ENCODE results near the gene ITM2C.
A peak's percentile ranks its signal among the peaks of the same experiment; 100 is the strongest.

ITM2C gene

DNA sequence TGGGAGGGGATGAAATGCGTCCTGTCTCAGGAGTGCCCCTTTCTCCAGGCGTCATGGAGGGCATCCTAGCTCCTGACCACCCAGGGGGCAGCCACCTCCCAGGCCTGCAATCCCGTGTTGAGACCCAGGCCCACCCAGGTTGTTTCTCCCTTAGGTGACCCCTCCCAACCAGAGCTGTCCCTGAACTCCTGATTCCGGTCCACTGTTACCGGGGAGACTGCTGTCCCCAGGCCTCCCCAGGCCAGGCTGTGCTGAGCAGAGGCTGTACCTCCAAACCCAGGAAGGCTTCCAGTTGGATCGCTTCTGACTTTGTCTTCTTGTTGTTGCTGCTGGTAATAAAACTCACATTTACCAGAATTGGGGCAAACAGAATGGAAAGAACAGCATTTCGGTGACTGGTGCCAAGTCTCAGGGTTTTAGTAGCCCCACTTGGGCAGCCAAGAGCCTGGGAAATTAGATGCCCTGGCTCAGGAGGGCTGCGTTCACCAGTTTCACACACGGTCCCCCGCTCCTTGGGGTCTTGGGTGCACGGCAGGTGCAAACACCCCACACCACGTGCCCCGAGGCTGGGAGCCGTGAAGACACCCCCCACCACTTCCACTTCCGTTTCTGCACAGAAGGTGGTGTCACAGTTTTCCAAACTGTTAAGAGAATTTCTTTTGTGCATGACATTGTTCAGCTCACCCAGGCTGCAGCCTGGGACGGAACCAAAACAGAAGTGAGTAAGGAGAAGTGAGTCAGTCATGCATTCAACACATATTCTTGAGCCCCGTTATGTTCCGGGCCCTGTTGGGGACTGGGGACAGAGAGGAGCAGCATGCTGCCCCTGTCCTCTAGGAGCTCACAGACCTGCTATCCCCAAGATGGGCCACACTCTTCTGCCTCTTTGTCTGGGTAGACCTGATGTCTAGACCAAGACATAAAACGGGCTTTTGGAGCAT, 29.4 kb downstream of the ITM2C start:
- no peak for DNase-seq

DNA sequence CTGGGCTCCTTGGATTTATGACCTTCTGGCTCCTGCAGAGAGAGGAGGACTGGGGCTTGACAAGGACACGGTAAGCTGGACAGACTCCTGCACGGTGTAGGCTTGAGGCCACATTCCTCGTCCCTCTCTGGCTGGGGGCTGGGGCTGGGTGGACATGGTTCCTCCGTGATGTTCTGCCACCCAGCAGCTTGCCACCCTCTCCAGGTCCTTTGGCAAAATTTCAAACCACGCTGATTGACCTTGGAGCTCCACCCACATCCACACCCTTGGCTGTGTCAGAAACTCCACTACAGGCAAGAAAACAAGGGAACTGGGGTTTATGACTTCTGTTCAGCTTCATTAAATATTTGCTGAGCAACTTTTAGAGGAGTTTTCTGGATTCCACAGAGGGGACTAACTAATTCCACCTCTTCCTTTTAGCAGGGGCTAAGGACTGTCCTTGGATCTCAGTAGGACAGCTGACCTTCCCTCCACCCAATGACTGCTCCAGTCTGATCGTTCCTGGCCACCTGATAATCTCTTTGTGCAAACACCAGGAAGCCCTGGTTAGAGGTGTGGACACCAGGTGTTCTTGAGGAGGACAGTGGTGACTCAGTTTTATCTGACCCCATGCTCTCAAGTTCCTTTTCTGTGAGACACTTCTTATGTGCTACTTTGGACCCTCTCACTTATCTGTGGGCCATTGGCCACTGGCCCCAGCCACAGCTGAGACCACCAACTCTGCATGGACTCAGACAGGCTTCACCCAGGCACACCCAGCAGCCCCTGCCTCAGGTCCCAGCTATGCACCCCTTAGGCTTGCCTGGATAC, 31.0 kb downstream of the ITM2C start:
- DNase-seq: no peak

DNA sequence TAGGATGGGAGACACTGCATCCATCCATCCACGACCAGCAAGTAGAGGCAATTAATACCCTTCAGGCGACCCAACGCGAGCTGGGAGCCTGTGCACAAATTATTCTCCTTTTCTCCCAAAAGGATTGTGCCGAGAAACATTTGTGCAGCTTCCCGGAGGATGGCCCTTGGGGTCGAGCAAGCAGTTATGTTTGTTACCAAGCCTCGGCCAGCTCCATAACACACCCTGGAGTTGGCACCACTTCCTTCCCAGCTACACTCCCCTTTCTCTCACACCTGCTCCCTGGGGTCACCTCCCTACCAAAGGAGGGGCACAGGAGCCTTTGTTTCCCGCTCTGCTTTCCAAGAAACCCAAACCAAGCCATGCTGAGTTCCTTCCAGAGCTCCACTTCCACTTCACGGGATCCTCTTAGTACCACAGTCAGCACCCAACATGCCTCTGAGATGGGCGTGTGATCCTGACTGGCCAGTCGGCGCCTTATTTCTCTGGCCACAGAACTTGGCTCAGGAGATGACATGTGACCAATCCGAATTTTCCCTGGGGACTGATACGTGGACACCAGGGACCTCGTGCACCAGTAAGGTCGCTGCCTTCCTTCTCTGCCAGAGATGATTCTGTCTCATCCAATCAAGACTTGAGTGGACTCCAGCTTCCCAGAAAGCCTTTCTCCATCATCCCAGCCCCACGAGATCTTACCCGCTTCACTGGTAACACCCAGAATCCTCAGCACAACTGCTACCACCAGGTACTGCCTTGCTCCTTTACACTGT, 31.8 kb downstream of the ITM2C start:
- DNase-seq: no peak

DNA sequence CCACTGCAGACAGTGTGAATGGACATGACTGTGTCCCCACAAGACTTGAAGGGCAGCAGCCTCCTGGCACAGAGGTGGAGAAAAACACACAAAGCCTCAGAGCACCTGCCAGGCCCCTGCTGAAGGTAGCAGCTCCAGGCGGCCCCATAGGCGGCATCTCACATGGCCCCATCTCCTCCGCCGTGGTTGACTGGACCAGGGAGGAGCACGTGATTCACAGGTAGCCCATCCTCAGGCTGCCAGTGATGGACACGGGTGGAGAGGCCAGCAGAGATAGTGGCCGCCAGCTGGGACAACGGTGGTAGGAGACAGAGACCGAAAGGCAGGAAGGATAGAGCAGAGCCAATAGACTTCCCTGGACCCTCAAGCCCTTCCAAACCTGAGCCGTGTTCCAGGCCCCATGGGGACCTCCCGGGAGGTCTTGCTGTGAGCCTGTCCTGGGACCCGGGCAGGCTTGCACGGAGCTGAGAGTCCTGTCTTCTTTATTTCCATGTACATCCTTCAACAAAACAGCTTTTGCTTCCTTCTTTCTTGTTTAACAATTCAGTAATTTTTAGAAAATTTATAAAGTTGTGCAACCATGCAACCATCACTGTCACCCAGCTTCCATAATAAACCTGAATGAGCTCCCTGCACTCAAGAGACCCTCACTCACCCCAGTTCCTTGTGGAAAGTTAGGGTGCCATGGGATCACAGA, 33.4 kb downstream of the ITM2C start:
- DNase-seq: no peak

DNA sequence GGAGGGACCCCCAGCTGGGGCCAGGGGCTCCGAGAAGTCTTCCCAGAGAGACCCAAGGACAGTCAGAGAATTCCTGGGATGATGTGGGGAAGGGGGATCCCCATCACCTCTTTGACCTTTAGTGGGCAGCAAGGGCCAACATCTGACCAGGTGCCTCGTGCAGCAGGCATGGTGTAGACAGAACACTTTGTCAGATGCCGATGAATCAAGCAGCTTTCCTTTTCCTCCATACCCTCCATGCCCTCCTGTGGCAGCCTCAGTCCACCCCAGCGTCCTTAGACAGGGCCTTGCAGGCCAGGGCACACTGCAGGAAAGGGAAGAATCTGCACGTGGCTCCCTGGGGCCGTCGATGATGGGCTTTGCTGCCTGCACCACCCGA, 34.0 kb downstream of the ITM2C start:
- no peak for DNase-seq

DNA sequence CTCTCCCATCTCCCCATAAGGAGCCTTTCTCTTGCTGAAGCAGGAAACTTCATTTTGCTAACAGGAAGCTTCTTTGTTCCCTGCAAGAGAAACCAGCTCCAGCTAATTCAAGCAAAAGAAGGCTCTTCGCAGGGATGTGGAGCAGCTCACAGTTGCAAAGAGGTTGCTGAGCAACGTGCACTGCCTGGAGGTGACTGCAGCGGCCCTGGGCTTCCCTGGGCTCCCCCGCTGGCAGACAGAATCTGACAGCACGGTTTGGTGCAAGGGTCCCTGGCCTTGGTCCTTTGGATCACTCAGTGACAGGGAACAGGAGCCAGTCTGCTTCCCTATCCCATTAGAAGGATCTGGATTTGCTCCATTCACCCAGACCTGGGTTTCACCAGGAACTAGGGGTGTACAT, 34.5 kb downstream of the ITM2C start:
- DNase-seq: no peak

DNA sequence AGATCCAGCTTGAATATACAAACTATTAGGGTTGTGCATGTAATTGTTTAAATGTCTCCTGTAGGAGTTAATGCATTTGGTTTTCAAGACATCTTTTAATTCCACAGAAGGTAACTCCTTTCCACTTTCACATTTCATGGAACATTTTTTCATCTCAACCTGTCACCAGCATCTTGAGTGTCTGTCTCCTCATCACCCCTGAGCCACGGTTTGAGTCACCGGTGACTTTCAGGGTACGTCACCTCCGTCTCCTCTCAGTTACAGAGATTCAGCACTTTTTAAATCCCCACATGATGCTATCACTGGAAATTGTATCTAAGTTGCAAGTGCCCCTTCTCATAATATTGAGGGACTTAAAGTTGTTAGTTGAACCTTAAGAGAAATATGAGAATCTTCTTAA, 35.0 kb downstream of the ITM2C start:
- DNase-seq: no peak

DNA sequence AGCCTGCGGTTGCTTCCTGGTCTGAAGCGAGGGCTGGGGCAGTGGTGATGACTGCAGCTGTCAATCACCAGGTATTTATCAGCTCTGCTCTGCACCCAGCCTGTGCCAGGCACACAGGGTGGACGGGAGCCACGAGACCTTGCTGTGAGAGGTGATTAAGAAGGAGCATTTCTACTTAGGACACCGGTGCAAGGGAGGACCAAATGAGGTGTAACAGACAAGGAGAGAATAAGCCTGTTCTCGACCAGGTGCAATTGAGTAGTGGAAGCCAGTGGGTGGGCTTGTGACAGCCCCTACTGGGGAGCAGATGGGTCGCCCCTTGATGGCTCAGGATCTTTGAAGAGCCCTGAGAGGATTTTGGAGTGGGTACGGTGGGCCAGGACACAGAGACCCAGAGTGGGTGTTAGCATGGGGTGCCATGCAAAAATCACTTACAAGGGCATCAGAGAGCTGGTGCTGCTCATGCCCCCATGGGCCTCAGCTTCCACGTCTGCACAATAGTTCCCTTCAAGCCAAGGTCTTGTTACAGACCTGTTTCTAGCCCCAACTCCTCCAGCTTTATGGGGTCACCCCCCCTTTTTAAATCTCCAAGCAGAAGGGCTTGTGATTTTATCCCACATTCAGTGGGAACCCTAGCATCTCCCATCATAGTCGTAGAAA, 35.7 kb downstream of the ITM2C start:
- no peak for DNase-seq

DNA sequence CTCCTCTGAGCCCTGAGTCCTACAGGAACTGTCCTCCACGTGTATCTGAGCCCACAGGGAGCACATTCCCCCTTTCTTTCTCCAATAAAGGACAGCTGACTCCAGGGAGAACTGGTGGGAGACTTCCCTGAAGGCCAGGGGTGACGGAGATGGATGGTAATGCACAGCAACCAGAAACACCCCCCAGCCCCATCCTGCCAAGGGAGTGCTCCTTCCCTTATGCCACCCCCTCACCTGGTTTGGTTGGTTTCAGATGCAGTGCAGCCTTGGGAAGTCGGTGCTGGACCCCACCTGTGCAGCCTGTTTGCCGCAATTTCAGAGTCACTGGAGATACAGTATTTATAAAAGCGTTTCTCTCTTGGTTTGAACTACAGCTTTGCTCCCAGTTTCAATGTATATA, 36.3 kb downstream of the ITM2C start:
- DNase-seq: no peak

DNA sequence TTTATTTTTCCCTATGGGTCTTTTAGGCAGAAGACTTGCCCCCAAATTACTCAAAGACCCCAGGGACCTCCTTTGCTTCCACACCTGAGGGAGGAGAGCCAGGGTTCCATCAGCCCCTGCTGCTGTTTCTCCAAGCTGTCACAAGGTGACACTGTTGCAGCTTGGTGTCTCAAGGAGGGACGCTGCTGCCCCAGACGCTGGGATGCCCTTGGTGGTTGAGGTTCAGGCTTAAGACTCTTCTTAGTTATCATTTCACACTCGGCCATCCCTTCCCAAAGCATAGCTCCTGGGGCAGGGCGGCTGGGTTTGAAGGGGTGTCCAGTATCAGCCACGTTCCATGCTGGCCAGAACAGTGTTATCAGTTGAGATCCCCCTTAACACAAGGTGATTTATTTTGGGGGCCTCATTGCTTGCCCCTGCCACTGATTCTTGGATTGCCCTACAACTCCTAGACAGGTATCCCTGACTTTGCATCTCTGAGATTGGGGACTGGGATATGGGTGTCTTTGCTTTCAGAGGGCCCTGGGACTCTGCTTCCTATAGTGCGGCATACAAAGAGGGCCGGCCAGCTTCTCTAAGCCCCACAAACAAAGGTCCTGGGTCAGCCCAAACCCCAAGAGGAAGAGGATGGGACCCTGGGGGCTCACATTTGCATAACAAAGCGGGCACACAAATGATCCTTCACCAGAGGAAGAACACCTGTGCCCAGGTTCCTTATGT, 37.6 kb downstream of the ITM2C start:
- DNase-seq: peak; percentile 6

DNA sequence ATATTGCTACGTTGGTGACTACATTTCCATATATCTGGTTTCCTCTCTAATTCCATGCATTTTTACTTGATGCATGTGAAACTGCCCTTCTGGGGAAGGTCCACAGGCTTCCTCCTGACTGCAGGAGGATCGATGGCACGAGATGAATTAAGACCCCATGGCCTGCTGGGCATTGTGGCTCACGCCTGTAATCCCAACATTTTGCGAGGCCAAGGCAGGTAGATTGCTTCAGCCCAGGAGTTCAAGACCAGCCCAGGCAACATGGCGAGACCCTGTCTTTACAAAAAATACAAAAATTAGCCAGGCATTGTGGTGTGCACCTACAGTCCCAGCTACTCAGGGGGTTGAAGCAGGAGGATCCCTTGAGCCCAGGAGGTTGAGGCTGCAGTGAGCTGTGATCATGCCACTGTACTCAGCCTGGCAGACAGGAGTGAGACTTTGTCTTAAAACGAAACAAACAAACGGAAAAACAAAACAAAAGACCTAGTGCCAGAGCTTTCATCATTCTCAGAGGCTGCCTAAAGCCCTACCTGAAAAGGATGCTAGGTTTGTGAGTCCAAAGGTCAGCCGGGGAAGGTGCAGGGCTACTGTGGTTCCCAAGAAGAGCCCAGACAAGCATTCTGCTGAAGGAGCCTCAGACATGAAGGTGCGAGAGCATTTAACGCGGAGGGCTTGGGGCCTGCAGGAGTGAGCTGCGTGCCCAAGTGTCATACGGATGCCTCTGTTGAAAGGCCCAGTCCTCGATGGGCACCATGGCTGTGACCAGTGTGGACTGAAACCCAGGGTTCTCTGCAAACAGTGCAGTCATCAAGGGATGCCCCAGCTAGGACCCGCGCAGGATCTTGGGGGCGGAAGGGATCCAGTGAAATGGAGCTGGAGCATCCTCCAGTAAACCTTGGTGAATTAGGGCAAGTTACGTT, 38.7 kb downstream of the ITM2C start:
- no peak for DNase-seq

DNA sequence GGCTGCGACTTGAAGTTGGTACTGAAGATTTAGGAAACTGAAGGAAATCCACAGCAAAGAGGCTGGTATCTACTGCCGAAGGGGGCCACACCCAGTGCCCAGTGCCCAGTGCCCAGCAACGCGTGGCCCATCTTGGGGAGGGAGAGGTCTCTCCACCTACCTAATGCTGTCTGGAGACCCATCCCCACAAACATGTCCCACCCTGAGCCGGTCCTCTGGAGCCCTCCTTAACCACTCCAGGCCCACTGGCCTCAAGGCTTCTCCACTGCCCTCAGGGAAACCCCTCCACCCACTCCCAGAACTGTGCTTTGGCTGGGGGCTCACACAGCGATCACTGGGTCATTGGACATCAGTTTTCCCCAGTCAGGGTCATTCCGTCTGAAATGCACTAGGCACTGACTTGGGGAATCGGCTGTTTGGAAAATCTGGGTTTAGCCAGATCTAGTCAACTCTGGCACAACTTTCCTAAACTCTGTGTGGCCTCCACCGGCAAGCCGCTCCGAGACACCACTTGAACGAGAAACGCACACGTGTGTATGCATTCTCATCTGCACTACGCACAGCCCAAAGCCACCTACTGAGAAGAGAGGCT, 40.2 kb downstream of the ITM2C start:
- DNase-seq: no peak

DNA sequence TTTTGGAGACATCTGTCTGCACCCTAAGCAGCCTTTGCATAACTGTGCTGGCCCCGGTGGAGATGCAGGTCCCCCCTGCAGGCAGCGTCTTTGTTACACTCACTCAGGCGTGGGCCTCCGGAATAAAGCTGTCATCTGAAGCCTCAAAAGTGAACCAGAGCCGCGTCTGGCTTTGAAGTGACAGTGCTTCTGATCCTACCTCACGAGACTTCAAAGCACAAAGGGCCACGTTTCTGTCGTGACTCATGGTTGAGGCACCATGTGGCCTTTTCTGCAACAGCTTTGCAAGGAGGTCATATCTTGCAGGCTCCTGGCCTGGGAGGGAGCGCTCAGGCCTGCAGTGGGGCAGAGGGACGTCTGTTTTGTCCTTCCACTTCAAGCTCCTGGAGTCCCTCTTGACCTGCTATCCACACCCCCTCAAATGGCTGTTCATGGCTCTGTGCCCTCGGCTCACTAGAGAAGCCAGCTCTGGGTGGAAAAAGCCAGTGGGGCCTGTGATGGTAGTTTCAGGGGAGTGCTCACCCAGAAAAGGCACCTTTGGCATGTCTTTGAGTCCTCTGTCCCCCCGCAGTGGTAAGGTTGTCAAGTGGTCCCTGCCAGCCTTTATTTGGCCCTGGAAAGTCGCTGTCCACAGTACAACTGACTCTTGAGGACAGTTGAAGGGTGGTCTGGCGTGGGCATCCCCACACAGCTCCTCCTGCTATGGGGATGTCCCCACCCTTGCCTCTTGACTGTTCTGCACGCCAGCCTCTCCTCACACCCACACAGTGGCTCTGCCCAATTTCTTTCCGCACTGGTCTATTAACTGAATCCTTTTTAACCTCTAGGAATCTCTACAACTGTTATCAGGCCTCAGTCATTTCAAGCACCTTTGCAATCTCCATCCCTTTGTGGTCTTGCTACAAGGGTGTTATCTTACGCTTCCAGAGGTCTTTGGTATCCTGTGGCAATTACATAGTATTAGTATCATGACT, 41.0 kb downstream of the ITM2C start:
- no peak for DNase-seq

DNA sequence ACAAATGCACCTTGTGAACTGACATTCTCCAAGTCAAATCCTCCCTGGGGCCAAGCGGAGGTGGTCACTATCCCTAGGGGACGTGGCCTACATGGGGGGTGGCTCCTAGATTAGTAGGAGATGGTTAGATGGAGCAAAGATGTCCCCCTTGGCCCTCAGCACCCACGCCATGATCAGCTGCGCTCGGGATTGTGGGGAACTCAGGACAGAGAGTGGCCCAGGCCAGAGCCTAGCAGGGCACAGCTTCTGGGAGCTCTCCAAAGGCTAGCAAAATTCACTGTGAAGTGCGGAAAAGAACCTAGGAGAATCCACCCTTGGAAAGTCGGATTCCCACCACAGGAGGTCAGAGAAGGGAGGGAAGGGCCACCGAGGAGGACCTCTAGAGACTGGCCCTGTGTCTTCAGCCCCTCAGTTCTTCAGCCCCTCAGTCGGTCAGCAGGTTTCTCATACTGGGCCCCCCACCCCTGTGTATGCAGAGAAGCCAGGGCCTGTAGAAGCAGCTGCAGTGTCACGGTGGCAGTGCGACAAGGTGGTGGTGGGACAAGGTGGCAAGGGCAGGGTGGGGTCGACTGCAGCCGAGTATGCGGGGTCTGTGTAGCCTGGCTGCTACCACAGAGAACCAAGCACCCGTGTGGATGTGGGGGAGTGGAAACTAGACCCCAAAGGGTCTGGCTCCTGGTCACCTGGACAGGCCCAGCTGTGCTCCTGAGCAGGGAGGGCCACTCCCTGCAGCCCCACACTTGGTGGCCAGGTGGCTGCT, 41.9 kb downstream of the ITM2C start:
- no peak for DNase-seq

DNA sequence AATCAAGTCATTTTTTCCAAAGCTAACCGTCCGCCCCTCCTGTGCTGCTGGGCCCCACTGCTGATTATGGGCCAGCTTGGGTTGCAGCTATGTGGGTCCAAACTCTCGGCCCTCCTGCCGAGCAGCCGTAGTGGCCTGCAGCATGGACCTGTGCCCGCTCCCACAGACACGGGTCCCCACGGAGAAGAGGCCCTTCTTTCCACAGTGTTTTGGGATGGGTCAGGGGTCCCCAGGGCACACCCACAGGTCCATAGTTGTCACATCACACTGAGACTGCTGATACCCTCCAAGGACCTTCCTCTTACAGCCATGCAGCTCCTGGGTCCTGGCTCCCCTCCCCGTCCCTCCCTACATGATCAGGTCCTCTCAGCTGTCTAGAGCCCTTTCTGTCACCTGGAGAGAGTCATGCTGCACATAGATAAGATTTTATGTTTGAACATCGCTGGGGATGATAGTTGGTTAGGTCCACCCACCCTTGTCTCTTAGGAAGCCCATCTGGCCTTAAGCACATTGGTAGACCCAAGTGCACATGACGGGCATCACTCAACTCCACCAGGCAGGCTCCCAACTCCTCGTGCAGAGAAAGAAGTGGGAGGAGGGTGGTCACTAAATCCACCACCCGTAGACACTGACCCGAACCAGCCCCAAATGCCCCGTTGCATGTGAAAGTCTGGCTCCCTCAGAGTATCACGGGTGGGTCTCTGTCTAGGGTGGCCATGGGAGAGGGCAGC, 42.8 kb downstream of the ITM2C start:
- no peak for DNase-seq

DNA sequence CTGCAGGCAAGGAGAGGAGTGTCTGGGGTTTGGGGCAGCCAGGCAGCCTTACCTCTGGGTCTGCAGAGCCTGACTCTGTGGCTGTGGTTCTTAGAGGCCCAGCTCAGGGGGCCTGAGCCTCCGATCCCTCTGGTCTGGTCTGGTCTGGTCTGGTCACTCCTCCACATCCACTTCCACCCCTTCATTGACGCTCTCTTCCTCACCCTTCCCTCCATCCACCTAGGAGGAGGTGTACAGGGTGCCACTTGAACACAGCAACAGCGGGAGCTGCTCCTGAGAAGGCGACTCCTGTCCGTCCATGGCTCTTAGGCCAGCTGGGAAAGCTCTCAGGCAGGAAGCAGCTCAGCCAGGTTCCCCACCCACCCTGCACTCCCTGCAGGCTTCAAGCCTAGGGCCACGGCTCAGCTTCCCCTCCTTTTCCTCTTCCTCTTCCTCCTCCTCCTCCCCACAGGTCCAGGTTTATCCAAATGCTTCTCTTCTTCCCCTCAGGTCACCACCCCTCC, 43.4 kb downstream of the ITM2C start:
- DNase-seq: no peak
